ENCODE data around the gene TC2N.

DNA sequence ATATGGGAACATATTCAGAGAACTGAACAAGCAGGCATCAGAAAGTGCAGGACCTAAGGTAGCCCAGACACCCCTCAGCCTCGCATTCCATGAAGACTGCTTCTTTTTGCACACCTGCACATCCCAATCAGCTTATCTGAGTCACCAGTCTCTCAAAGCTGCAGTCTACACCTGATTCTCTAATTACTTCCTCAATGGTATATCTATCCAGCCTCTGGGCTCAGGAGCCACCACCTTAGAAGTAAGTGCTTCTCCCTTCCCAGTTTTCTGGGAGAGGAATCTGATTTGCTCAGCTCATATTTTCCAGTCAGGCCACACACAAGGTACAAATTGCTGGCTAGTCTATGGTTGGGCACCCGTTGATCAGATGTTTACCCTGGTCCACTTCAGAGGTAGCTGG lies 21.7 kb downstream of the TC2N start:
- TF ChIP-seq, protein P1, sequence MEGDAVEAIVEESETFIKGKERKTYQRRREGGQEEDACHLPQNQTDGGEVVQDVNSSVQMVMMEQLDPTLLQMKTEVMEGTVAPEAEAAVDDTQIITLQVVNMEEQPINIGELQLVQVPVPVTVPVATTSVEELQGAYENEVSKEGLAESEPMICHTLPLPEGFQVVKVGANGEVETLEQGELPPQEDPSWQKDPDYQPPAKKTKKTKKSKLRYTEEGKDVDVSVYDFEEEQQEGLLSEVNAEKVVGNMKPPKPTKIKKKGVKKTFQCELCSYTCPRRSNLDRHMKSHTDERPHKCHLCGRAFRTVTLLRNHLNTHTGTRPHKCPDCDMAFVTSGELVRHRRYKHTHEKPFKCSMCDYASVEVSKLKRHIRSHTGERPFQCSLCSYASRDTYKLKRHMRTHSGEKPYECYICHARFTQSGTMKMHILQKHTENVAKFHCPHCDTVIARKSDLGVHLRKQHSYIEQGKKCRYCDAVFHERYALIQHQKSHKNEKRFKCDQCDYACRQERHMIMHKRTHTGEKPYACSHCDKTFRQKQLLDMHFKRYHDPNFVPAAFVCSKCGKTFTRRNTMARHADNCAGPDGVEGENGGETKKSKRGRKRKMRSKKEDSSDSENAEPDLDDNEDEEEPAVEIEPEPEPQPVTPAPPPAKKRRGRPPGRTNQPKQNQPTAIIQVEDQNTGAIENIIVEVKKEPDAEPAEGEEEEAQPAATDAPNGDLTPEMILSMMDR (IDR thresholded peaks at IDR 0.05; ENCODE audit: poor library complexity), result no peak
- TF ChIP-seq EZH2 (IDR thresholded peaks at IDR 0.05; ENCODE audit: borderline replicate concordance) (no peak), EZH2phosphoT487 (IDR thresholded peaks at IDR 0.05; ENCODE audit: low read depth, severe bottlenecking, unreplicated experiment) (no peak)
